Glomerular endothelial cell (primary cell): ENCODE data around the gene SLC19A1. TPM values are rescaled to one million over a fixed set of nuclear protein-coding genes. Genes with fewer than 3 reads are reported as not detected.

Experiments used
- DNase-seq: peaks from one replicate; pipeline ENCODE4 v3.0.0-alpha.2; 2011; ENCODE audit warnings: low read depth, low spot score; ENCODE audit errors: extremely low read depth
- total RNA-seq: library from RNA; depleted of rRNA; stranded (reverse); fragments of >200 nt; gene quantifications from 2 replicates; pipeline ENCODE4 v1.2.3, GENCODE V29; 2015

Gene SLC19A1
- total RNA-seq, 1 donor from 2014 or later: 16.9 TPM

GRCh38 chr21:45448810-45449657 lies 93.2 kb downstream of the SLC19A1 start:
- no peak for DNase-seq

DNA sequence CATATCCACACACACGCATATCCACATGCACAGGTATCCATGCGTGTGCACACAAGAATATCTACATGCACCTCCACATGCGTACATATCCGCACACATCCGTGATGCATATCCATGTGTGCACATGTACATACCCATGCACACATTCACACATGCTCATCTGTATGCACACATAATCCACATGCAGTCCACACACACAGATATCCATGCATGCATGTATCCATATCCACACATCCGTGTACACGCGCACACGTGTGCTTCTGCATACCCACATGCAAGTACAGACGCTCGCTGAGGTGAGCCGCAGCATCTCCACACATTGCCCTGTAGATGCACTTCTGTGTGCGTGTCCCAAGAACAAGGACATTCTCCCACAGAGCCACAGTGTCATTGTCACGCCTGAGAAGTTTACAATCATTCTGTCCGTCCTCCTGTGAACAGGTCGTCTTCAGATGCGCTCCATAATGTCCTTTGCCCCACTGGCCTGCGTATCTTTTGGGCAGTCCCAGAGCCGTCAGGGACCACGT lies 93.9 kb downstream of the SLC19A1 start:
- DNase-seq: no peak

Other genes with a start within 250 kb of the SLC19A1 start
- 1,199 and 1,391 TPM in 2 replicates for gene COL18A1, start 137.3 kb downstream of the SLC19A1 start, total RNA-seq
- gene PCBP3, start 101.3 kb upstream of the SLC19A1 start, total RNA-seq: 1.5 and 1.6 TPM in 2 replicates